Measurements from ENCODE around the gene DST. TPM values are rescaled to one million over a fixed set of nuclear protein-coding genes. Genes with fewer than 3 reads are reported as not detected.

Gene DST
- total and polyA plus RNA-seq, 2 of the 8 experiments (the other 6 are each of a cell fraction or from before 2014, with no cell fraction given): 49.4 to 116 TPM

DNA sequence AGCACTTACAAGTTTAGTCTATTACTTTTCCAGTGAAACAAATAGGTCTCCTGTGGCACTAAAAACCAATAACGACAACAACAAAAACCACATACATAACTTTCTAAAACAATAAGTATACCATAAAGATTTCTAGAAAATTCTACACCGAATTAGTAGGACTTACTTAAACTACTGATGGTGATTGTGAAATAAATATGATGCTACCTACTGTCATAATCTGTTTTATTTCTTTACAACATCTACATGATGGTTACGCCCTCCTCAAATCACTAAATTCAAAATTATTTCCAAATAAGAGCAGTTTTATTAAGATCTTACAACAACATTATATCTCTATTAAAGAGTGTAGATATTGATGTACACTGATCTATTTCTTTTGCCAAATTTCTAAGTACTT is 147.0 kb downstream of the DST start:
- Histone ChIP-seq H3K4me1 (replicated peaks in 1 of 4; ENCODE audit: control insufficient read depth in 3 of 4, insufficient read depth in 4 of 4, low read length in 3 of 4) (no peaks in the 10 kb centered on the region), H3K27me3 (replicated peaks in 1 of 4; ENCODE audit: control insufficient read depth in 3 of 4, extremely low read depth in 1 of 4, insufficient read depth in 3 of 4, low read length in 3 of 4) (no peaks in the 10 kb centered on the region), H3K18ac (ENCODE audit: extremely low read depth, low read length) (no peak overlapping the region), H3K14ac (ENCODE audit: insufficient read length) (no peak overlapping the region), H3K79me2 (ENCODE audit: control insufficient read depth in 1 of 2, insufficient read depth in 2 of 2, low read length in 2 of 2) (no peaks in the 10 kb centered on the region), H3K79me1 (ENCODE audit: low read depth, low read length) (no peaks in the 10 kb centered on the region), H2BK120ac (replicated peaks; ENCODE audit: low read depth, low read length) (no peak overlapping the region), H3K9me3 (ENCODE audit: insufficient read depth in 2 of 2, low read depth in 1 of 2, low read length in 1 of 2) (no peaks in the 10 kb centered on the region), H2BK12ac (ENCODE audit: low read depth, low read length) (no peak overlapping the region), H3K23ac (ENCODE audit: insufficient read length) (no peak overlapping the region), H4K20me1 (replicated peaks in 1 of 2; ENCODE audit: control insufficient read depth in 1 of 2, insufficient read depth in 2 of 2, low read length in 2 of 2) (no peaks in the 10 kb centered on the region), H3K9ac (replicated peaks in 1 of 4; ENCODE audit: extremely low read depth in 1 of 4, low read depth in 3 of 4, low read length in 3 of 4) (no peak overlapping the region), H3K4me2 (ENCODE audit: insufficient read depth in 1 of 2, low read depth in 2 of 2, low read length in 2 of 2) (no peak overlapping the region), H3K27ac (ENCODE audit: low read depth, low read length) (no peak overlapping the region), H3K4me3 (ENCODE audit: extremely low read depth in 1 of 4, insufficient read depth in 2 of 4, low read depth in 3 of 4, low read length in 4 of 4) (no peak overlapping the region), H3K4ac (replicated peaks; ENCODE audit: insufficient read length, low read depth, low read length) (no peak overlapping the region), H2AFZ (ENCODE audit: low read length) (no peak overlapping the region), H4K8ac (ENCODE audit: extremely low read depth, insufficient read depth, low read length) (no peak overlapping the region), H2BK20ac (ENCODE audit: low read length) (no peak overlapping the region), H3K56ac (replicated peaks; ENCODE audit: insufficient read length, low read depth, low read length) (no peak overlapping the region), H4K91ac (replicated peaks; ENCODE audit: insufficient read length, low read length) (no peak overlapping the region), H3K23me2 (ENCODE audit: low read depth, low read length) (no peaks in the 10 kb centered on the region), H2AK5ac (ENCODE audit: low read depth, low read length) (no peak overlapping the region), H2BK15ac (ENCODE audit: low read length) (no peak overlapping the region), H4K5ac (ENCODE audit: insufficient read length, low read depth, low read length) (no peak overlapping the region), H2BK5ac (ENCODE audit: low read depth, low read length) (no peak overlapping the region), H3K36me3 (ENCODE audit: control insufficient read depth in 2 of 4, insufficient read depth in 4 of 4, low read length in 3 of 4) (peaks cover 4 to 50% (median 17%) of the 10 kb centered on the region in 4 experiments)
- POLR2A ChIA-PET (ENCODE audit: partially characterized antibody): no interaction called here
- DNase-seq (ENCODE audit: low read depth in 1 of 2, low spot score in 2 of 2) (no peak), FAIRE-seq (no peak)
- TF ChIP-seq SP1 (IDR thresholded peaks at IDR 0.05; ENCODE audit: low read depth, low read length): no peak
- no peak for TF ChIP-seq SIRT6 (IDR thresholded peaks at IDR 0.05; ENCODE audit: low read length)
- TF ChIP-seq, protein P1, sequence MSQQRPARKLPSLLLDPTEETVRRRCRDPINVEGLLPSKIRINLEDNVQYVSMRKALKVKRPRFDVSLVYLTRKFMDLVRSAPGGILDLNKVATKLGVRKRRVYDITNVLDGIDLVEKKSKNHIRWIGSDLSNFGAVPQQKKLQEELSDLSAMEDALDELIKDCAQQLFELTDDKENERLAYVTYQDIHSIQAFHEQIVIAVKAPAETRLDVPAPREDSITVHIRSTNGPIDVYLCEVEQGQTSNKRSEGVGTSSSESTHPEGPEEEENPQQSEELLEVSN (IDR thresholded peaks at IDR 0.05): no peak
- TF ChIP-seq RFX5 (IDR thresholded peaks at IDR 0.05; ENCODE audit: borderline replicate concordance, low read depth, low read length): no peak
- no peak for TF ChIP-seq KDM1A (IDR thresholded peaks at IDR 0.05; ENCODE audit: borderline replicate concordance, low read length)
- TF ChIP-seq NRF1 (IDR thresholded peaks at IDR 0.05; ENCODE audit: low read depth, low read length): no peak
- TF ChIP-seq, protein P2, sequence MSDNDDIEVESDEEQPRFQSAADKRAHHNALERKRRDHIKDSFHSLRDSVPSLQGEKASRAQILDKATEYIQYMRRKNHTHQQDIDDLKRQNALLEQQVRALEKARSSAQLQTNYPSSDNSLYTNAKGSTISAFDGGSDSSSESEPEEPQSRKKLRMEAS (IDR thresholded peaks at IDR 0.05): no peak
- TF ChIP-seq CEBPB (IDR thresholded peaks at IDR 0.05; ENCODE audit: low read depth, low read length): no peak
- no peak for TF ChIP-seq POU5F1 (IDR thresholded peaks at IDR 0.05; ENCODE audit: low read depth, low read length)
- TF ChIP-seq BACH1 (IDR thresholded peaks at IDR 0.05; ENCODE audit: low read length): no peak
- TF ChIP-seq HDAC2 (IDR thresholded peaks at IDR 0.05; ENCODE audit: borderline replicate concordance in 1 of 2, low read depth in 2 of 2, low read length in 2 of 2): no peak
- TF ChIP-seq, protein P3, sequence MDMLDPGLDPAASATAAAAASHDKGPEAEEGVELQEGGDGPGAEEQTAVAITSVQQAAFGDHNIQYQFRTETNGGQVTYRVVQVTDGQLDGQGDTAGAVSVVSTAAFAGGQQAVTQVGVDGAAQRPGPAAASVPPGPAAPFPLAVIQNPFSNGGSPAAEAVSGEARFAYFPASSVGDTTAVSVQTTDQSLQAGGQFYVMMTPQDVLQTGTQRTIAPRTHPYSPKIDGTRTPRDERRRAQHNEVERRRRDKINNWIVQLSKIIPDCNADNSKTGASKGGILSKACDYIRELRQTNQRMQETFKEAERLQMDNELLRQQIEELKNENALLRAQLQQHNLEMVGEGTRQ (IDR thresholded peaks at IDR 0.05; ENCODE audit: low read length): no peak
- 81 to 100% methylated on average over 1 to 3 of the region's 3 CpGs for WGBS, 2 experiments (ENCODE audit: extremely low coverage in 1 of 2, insufficient coverage in 1 of 2, insufficient read length in 1 of 2, insufficient replicate concordance in 2 of 2, low coverage in 1 of 2, low lambda C conversion rate in 2 of 2, missing lambda C conversion rate in 1 of 2)
- CTCF ChIA-PET (ENCODE audit: partially characterized antibody): no interaction called here
